Measurements from ENCODE around the gene CFD. TPM values are rescaled to one million over a fixed set of nuclear protein-coding genes. Genes with fewer than 3 reads are reported as not detected.

Gene CFD
- total RNA-seq, result 1,761 and 1,927 TPM in 2 replicates

GRCh38 chr19:858868-859843 lies at the start of gene CFD:
CFD (plus strand) TSS chr19:859664; CDS start chr19:859690, 26 bp downstream.

DNA sequence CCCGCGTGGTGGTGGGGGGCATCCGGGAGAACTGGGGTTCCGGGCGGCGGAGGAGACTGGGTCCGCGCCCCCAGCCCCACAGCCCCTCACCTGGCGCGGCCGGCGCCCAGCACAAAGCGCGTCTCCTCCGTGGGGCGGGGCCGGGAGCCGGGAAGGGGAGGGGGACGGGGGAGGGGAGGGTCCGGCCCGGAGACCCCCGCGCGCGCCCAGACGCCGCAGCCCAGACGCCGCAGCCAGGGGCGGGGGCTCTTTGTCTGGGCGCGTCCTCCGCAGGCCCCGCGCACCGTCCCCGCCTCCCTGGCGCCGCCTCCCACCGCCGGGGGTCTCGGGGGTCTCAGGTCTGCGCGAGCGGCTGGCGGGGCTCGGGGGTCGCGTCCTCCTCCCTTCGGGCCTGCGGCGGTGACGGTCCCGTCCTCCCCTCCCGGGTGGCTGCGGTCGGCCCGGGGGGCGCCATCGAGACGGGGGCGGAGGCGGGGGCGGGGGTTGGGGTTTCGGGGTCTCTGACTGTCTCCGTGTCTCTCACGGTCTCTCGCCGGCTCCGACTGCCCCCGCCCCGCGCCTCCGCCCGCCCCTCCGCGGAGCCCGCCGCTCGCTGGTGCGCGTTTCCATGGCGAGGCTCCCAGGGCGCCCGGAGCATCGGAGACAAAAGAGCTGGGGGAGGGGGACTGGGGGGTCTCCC lies 37.5 kb upstream of the CFD start, which contains the start of gene PLPPR3:
PLPPR3 (minus strand) TSS at position 131 of the 679 bp plus-strand sequence. CDS start 396 bp downstream, outside the sequence.

GRCh38 chr19:827710-828321 lies 31.6 kb upstream of the CFD start, which contains the start of gene AZU1:
AZU1 (plus strand) TSS chr19:827837; CDS start chr19:827847, 10 bp downstream.

GRCh38 chr19:840519-841206 lies 18.8 kb upstream of the CFD start, which contains the start of gene PRTN3:
PRTN3 (plus strand) TSS chr19:840999; CDS start chr19:841009, 10 bp downstream.

GRCh38 chr19:852136-853013 lies 7.1 kb upstream of the CFD start, which contains the start of gene ELANE:
ELANE (plus strand) TSS chr19:852303; CDS start chr19:852329, 26 bp downstream.

DNA sequence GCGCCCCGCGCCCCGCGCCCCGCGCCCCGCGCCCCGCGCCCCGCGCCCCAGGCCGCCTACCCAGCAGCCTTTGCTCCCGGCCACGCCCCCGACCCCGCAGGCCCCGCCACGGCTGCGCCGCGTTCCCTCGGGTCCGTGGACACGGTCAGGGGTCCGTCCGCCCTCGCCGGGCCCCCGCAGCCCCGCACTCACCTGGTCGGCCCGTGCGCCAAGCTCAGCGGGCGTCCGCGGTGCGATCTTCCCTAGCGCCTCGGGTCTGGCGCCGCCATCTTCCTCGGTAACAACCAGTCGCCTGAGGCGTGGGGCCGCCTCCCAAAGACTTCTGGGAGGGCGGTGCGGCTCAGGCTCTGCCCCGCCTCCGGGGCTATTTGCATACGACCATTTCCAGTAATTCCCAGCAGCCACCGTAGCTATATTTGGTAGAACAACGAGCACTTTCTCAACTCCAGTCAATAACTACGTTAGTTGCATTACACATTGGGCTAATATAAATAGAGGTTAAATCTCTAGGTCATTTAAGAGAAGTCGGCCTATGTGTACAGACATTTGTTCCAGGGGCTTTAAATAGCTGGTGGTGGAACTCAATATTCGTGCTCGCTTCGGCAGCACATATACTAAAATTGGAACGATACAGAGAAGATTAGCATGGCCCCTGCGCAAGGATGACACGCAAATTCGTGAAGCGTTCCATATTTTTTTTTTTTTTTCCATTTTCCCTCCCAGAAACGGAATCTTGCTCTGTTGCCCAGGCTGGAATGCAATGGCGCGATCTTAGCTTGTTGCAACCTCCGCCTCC lies 33.6 kb downstream of the CFD start, which contains the start of the genes MED16 and RNU6-9:
MED16 (minus strand) TSS at position 294 of the 796 bp plus-strand sequence. CDS start 2,056 bp downstream, outside the sequence.
RNU6-9 (plus strand) TSS at position 591 of the 796 bp plus-strand sequence.

Other genes with a start within 250 kb of the CFD start
- gene POLRMT, start 226.1 kb upstream of the CFD start, total RNA-seq, result 20.7 and 31.3 TPM in 2 replicates
- not detected in 2 replicates for gene FGF22, start 219.8 kb upstream of the CFD start, total RNA-seq
- gene RNF126, start 196.4 kb upstream of the CFD start, total RNA-seq, result 29.8 and 30.6 TPM in 2 replicates
- 58.3 and 76.3 TPM in 2 replicates for gene FSTL3, start 183.3 kb upstream of the CFD start, total RNA-seq
- gene PRSS57, start 164.2 kb upstream of the CFD start, total RNA-seq, result not detected in 2 replicates
- gene PALM, start 150.7 kb upstream of the CFD start, total RNA-seq, result 46.4 and 55.6 TPM in 2 replicates
- gene MISP, start 108.6 kb upstream of the CFD start, total RNA-seq, result not detected in 2 replicates
- gene PTBP1, start 62.2 kb upstream of the CFD start, total RNA-seq, result 139 and 147 TPM in 2 replicates
- 0.10 and 0.44 TPM in 2 replicates for gene PLPPR3, start 37.7 kb upstream of the CFD start, total RNA-seq
- gene AZU1, start 31.8 kb upstream of the CFD start, total RNA-seq, result not detected in 2 replicates
- not detected in 2 replicates for gene PRTN3, start 18.7 kb upstream of the CFD start, total RNA-seq
- 4.6 and 5.4 TPM in 2 replicates for gene ELANE, start 7.4 kb upstream of the CFD start, total RNA-seq
- 30.8 and 34.1 TPM in 2 replicates for gene MED16, start 33.5 kb downstream of the CFD start, total RNA-seq
- not detected in 2 replicates for gene RNU6-9, start 33.8 kb downstream of the CFD start, total RNA-seq
- 42.6 and 50.5 TPM in 2 replicates for gene R3HDM4, start 53.6 kb downstream of the CFD start, total RNA-seq
- gene KISS1R, start 57.7 kb downstream of the CFD start, total RNA-seq, result not detected in 2 replicates
- 2.6 and 4.9 TPM in 2 replicates for gene ARID3A, start 66.4 kb downstream of the CFD start, total RNA-seq
- gene WDR18, start 124.7 kb downstream of the CFD start, total RNA-seq, result 25.3 and 36.2 TPM in 2 replicates
- gene GRIN3B, start 140.8 kb downstream of the CFD start, total RNA-seq, result 0.88 and 1.2 TPM in 2 replicates
- 99.7 and 104 TPM in 2 replicates for gene TMEM259, start 161.5 kb downstream of the CFD start, total RNA-seq
- not detected in 2 replicates for gene RNU6-2, start 161.9 kb downstream of the CFD start, total RNA-seq
- 149 and 154 TPM in 2 replicates for gene CNN2, start 166.9 kb downstream of the CFD start, total RNA-seq
- gene ABCA7, start 180.4 kb downstream of the CFD start, total RNA-seq, result 2.7 and 3.6 TPM in 2 replicates
- 0.37 and 0.39 TPM in 2 replicates for gene ARHGAP45, start 207.5 kb downstream of the CFD start, total RNA-seq
- gene POLR2E, start 235.7 kb downstream of the CFD start, total RNA-seq, result 191 and 315 TPM in 2 replicates
- gene GPX4, start 244.3 kb downstream of the CFD start, total RNA-seq, result 470 and 535 TPM in 2 replicates

Data from cardiac ventricle fibroblast (primary cell).